ENCODE measurements around the gene EPAS1.
A peak's percentile ranks its signal among the peaks of the same experiment; 100 is the strongest.

Gene EPAS1

DNA sequence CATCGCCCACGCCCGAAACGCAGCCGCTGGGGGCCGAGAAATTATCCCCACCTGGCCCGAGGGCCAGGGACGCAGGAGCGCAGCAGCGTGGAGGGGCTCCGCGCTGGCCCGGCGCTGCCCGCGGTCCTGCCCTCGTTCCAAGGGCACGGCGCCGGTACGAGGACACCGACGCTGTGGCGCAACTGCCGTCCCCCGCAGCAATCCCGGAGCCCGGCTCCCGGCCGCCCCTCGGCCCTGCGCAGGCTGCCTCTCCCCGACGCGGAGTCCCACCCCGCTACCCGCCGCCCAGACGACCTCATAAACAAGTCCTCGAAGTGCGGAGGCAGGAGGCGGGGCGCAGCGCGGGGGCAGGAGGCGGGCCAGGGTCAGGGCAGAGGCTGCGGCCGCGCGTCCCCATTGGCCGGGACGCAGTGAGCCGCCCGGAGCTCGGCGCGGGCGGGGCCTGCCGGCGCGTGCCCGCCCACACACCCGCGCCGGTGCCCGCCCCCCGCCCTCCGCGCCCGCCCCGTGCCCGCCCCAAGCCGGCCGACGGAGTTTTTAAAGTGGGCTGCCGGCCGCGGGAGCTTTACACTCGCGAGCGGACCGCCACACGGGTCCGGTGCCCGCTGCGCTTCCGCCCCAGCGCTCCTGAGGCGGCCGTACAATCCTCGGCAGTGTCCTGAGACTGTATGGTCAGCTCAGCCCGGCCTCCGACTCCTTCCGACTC is at the start of gene EPAS1:
EPAS1 (plus strand) TSS at position 568 of the 706 bp plus-strand sequence. CDS start 505 bp downstream, outside the sequence.
- DNase-seq = peak; percentile 84

DNA sequence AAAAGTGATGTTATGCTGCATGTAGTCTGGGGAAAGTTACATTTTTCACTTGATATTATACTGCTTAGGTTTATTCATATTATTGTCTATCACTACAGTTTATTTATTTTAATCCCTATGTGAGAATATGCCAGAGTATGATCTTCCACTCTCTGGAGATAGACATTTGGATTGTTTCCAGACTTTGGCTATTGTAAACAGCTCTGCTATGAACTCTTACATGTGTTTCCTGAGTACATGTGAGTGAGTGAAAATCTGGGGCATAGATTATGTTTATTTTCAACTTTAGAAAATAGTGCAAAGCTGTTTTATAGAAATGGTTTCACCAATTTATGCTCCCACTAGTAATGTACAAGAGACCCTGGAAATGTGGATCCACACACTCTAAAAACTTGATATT is 49.0 kb upstream of the EPAS1 start:
- DNase-seq = no peak

DNA sequence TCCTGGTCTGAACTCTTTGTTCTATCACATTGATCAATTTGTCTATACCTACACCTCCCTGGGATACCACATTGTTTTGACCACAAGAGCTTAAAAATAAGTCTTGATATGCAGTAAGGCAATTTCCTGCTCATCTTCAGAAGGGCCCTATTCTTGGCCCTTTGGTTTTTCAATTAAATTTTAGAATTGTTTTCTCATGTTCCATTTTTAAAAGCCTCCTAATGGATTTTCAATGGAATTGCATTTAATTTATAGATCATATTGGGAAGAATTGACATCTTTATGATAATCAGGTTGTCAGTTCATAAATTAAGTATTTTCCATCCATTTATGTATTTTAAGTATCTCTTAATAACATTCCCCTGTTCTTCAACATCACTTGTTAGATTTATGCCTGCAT is 47.6 kb upstream of the EPAS1 start:
- no peak for DNase-seq

DNA sequence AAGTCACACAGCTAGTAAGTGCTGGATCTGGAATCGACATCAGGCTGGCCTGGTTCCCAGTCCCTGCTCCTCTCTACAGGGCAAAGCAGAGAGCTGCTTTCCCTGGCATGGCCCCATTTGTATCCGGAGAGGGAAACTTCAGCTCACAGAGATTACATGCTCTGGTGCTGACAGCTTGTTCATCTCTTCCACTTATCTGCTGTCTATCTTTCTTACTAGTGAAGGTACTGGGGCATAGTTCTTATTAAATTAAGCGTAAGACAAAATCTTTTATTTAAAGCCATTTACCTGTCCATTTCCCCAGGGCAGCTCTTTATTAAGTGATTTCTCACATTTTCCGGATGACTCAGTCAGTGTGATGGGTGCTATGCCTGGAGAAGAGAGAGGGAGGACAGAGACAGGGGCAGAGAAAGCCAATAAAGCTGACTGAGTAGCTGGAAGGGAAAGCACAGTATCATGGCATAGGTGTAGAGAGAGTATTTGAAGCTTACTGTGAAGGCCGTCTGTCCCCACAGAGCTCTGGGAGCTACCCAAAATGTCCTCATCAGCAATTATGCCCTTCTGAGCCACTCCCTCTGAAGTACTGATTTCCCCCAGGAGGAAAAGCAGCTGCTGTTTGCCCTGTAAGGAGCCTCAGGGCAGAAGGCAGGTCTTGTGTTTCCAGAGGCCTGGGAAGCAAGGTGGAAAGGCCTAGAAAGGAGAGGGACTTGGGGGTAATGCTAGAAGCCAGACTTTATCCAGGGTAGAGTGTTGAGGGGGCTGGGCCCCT is 44.1 kb upstream of the EPAS1 start:
- DNase-seq = no peak

DNA sequence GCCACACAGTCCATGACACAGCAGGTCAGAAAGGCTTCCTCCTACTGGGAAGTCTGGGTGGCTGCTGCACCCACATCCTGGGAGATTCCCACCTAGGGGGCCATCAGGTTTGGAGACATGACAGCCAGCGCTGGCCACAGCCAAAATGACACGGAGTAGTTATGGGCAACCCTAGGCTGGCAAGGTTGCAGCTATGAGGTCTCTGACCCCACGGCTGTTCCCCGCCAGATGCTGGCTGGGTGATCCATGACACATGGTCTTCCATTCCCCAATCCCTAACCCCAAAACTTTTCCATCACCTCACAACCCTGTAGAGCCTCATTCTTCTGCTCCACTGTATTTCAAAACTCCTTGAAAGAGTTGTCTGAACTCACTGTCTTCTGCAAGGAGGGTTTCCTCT is 42.7 kb upstream of the EPAS1 start:
- DNase-seq = no peak

DNA sequence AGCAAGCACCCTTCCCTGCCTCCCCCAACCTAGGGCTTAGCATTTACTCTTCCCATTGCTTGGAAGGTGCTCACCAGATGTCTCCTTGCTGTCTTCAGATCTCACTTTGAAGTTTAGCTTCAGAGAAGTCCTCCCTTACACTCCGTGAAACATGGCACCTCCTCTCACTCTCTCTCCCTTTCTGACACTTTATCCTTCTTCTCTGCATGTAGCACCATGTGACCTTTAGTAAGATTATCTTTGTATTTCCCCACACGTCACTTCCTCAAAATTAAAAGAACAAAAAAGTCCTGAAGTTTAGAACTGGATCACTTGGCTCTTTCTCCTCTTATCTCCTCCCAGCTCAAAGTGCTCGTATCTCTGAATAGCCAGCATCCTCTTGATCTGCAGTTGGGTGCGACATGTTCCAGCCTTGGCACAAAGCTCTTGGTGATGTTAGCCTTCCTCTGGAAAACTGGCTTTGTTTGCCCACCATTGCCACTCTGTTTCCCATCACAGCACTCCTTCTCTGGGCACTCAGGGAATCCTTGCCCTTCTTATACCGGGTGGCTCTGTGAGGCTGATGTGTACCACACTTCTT is 40.6 kb upstream of the EPAS1 start:
- DNase-seq = no peak

DNA sequence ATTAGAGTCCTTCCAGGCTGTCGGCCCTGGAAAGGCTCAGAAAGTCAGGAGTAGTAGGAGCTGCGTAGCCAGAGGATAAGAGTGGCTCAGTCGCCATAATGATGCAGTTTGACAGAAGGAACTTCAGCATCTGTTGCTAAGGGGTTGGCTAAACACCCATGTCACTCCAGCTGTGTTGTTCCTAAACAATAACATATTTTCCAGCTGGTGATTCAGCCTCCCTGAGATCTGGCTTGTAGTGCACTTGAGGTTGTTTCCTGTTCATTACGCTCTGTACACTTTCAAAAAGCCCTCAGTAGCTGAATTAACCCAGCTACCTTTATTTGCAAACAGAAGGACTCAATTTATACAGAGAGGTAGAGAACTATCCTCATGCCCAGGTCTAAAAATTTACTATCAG is 39.7 kb upstream of the EPAS1 start:
- DNase-seq = no peak

DNA sequence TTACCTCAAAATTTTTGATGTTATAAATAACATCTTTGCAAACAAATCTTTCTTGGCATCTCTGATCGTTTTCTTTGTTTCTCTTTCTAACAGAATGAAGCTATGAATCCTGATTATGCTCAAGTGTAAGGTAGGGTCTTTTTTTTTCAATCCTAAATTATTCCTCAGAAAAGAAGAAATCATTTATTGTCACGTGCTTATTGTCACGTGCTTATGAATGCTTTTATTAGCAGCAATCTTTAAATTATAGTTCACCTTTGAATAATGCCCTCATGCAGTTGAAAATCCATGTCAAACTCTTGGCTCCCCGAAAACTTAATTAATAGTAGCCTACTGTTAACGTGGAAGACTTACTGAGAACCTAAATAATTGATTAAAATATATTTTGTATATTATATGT is 39.2 kb upstream of the EPAS1 start:
- no peak for DNase-seq

DNA sequence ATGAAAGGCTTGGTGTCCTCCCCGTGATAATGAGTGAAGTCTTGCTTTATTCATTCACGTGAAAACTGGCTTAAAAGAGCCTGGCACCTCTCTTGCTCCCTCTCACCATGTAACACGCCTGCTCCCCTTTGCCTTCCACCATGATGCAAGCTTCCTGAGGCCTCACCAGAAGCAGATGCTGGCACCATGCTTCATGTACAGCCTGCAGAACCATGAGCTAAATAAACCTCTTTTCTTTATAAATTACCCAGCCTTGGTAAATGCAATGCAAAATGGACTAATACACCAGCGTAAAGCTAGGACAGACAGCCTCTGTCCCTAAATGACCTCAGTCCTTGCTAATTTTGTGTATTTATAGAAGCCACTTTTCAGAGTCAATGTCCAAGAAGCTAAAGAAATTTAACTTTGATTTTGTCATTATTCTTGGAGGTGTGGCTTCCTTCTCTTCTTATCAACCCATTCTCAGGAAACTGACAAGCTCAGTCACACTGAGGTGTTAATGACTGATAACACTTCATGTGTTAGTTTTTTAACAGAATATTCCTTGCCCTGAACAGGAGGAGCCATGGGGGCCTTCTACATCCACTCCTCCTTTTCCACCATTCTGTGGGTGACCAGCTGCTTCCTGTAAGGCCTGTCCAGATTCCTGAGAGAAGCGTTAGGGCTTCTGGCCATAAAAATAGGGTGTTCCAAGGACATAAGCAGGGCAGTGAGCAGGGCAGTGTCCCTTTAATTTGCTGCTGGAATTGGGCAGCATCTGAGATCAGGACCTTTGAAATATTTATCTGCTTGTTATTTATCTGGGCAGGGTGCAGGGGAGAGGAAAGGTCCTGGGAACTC is 38.0 kb upstream of the EPAS1 start:
- DNase-seq = no peak

DNA sequence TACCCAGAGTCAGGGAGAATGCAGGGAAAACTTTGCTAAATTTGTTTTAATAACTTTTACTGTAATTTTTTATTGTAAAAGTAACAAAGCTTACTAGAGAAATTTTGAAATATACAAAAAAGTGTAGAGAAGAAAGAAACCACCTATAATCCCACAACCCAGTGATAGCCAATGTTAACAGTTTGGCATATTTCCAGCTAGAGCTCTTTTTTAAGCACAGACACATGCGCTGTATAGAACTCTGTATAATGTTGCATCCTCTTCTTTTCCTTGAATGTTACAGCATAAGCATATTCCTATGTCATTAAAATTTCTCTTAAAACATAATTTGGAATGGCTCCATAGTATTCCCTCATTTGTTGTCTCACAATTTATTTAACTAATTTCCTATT is 37.4 kb upstream of the EPAS1 start:
- no peak for DNase-seq

DNA sequence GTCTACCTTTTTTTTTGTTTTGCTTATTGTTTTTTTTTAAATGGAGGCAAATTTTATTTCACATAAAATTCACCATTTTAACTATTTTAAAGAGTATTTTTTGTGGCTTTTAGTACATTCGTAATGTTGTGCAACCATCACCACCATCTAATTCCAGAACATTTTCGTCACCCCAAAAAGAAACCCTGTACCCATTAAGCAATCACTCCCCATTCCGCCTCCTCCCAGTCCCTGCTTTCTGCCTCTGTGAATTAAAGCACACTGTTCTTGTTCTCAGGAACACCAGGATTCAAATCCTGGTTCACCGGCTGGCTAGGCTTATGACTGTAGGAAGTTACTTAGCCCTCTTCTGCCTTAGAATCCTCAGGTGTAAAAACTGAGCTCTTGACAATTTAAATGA is 36.9 kb upstream of the EPAS1 start:
- DNase-seq = no peak

DNA sequence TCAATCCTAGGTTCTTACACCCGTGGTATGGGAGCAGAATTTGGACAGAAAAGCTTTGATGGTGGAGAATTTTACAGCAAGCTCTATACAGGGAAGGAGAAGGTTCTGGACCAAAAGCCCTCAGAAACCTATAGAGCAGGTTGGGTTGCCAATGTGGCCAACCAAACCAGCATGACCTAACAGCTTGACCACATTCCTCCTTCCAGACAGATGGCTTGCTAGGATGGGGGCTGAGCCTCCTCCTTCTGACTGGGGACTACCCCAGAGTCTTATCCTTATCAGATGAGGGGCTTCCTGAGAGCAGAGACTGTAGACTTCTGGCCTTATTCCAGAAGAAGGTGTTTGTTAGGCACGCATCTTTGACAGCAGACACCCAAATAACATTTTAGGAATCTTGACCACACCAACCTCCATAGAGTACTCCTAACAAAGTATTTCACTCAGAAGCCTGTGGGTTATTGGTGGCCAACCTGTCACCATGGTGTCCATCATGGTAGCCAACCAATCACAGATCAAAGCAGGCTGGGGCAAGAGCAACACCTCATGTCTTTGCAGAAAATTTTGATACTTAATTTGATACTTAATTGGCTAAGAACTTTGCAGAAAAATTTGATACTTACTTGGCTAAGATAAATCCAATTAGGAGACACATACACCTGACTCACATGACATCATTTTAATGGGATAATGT is 34.8 kb upstream of the EPAS1 start:
- DNase-seq = no peak

DNA sequence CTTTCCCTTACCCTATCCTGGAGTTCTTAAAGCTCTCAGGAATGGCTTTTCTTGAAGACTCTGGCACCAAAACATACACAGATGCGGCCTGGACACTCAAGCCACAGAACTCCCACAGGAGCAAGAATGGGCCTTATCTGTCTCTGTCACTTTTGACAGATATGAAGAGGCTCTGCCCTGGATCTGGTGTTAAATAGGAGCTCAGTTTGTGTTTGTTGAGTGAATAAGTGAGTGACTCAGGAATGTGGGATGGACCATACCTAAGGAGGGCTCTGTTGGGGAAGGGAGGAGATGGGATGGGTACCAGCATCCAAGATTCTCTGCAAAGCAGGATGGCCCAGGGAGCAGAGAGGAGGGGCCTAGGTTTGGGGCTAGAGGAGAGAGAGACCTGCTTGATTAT is 33.9 kb upstream of the EPAS1 start:
- DNase-seq = no peak

DNA sequence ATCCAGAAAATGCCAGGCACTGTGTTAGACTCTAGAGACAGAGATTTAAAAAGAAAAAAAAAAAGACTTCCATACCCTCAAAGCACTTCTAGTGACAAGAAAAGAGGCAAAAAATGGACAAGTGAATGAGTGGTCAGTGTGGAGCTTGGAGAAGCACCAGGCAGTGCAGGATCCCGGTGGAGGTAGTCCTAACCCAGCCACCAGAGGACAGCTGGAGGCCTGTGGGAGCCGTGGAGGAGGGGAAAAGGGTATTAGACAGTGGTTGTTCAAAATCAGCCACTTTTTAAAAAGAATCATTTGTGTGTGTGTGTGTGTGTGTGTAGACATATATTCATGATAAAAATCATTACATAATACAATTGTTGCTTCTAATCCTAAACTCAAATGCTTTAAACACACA is 32.8 kb upstream of the EPAS1 start:
- no peak for DNase-seq

DNA sequence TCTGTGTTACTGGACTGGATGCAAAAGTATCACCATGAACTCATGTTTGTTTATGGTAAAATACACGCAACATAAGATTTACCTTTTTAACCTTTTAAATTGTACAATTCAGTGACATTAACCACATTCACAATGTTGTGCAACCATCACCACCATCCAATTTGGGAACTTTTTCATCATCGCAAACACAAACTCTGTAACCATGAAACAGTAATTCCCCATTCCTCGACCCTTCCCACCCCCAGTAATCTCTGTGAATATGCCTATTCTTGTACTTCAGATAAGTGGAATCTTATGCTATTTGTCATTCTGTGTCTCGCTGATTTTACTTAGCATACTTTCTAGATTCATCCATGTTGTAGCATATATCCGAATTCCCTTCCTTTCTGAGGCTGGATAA is 31.1 kb upstream of the EPAS1 start:
- no peak for DNase-seq

DNA sequence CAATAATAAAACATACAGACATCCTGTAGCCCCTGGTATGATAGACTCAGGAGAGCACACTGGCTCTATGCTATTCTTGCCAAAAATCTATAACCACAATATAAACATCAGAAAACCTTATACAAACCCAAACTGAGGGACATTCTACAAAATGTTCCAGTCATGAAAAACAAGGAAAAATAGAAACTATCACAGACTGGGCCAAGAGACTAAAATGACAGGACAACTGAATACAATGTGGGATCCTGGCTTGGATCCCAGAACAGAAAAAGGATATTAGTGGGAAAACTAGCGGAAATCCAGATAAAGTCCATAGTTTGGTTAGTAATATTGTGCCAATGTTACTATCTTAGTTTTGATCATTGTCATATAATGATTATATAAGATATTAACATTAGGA is 29.6 kb upstream of the EPAS1 start:
- DNase-seq = no peak

DNA sequence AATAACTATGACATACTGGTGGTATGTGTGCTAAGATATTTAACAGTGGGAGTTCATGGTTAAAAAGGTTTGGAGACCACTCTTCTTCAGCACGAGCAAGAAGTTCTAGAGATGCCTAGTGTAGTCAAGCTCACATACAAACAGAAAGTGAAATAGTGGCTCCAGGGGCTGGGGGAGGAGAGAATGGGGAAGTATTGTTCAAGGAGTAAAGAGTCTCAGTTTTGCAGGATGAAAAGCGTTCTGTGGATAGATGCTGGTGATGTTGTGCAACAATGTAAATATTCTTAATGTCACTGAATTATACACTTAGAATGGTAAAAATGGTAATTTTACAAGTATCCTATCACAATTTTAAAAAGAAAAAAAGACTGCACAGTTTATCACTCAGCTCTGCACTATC is 29.0 kb upstream of the EPAS1 start:
- no peak for DNase-seq

DNA sequence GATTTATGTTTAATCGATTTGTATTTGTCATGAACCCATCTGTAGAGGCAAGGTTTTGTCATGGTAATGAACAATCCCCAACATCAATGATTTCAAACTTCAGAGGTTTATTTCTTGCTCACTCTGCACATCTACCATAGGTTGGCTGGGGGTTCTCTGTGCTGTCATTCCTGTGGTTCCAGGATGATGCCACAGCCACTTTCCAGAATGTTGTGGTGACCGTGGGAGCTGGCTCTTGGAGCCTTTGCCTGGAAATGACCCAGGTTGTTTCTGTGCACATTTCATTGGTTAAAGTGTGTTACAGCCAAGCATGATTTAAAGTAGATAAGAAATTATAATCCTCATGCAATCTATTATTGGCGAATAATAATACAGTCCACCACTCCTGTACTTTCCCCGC is 28.2 kb upstream of the EPAS1 start:
- no peak for DNase-seq

DNA sequence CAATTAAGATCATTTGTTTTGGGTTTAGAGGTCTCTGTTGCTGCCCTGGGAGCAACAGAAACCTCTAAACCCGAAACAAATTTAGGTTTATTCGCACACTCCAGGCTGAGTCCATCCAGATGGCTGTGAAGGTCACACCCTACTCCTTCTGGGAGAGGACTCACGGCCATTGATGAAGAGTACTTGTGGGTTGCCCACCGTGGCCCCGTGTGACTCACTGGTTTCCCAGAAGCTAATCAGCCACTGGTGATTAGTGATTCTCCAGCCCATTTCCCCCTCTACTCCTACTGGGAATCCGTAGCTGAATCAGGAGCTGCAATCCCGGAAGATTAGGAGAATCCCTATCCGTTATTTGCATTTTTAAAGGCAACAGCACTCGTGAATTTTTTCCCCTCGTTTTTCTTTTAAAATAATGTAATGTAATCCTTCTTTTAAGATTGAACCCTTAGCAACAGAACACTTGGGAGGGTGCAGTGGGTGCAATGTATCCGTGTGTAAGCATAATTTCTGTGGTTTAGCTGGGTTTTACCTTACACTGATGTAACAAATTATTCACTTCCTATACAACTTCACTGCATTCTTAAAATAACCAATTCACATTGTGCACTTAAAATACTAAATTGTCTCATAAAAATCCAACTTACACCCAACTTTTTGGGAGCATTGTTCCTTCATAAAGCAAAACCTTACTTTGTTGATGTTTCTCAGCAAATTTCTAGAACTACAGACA is 27.5 kb upstream of the EPAS1 start:
- peak; percentile 21 for DNase-seq

DNA sequence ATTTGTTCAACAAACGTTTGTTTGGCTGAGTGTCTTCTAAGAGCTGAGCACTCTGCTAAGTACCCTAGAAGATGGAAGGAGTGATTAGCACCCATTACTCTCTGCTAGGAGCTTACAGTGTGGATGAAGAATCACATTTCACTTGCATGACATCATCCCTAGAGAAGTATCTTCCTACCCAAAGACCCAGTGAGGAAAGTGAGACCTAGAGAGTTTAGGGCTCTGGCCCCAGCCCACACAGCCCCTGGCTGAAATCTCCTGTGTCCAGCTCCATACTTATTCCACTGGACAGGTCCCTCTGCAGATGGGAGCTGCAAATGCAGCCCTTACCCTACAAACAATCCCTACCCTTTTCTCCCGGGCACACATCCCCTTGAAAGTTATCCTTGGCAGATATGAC is 26.8 kb upstream of the EPAS1 start:
- DNase-seq = no peak

DNA sequence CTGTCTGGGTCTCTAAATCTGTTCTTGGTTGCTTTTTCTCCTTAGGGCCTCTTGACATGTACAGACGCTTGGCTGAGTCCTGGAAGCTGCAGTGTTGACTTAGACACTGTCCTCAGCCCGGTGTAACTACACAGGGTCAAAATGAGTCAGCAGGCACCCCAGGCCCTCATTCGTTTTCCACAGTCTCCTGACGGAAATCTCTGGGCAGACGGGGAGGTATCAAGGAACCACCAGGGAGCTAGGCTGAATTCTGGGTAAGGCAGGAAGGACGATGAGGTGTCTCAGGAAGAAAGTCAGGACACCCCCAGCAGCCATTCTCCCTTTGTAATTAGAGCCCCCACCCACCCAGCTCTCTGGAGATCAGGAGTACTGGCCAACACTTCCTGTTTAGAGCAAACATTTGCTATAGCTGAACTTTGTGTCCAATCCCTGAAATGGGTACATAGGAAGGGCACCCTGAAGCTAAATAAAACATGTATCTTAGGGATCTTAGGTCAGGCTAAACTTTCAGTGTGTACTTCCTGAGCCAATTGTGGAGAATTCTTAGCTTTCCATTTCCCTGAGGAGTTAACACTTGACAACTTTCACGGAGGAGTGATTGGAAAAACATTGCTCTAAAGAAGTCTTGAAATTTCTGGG is 23.9 kb upstream of the EPAS1 start:
- DNase-seq = no peak

DNA sequence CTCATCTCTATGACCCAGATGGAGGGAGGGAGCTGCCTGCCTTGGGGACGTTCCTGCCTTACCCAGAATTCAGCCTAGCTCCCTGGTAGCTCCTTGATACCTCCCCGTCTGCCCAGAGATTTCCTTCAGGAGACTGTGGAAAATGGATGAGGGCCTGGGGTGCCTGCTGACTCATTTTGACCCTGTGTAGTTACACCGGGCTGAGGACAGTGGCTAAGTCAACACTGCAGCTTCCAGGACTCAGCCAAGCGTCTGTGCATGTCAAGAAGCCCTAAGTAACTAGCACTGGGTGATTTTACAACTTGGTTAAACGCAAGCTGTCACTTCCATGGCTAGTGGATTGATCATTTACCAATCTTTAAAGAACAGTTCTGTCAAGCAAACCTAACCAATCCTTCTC is 23.3 kb upstream of the EPAS1 start:
- DNase-seq = no peak
